Erythroblast (primary cell): ENCODE results near the gene CDK15.

Experiments
- GATA1 ChIP-seq: IDR thresholded peaks from 2 replicates; pipeline ENCODE4 v1.6.1; 2011; ENCODE audit warnings: low read depth, mild to moderate bottlenecking, control low read depth, low read length, moderate library complexity
- POLR2A ChIP-seq: IDR thresholded peaks from 2 replicates; pipeline ENCODE4 v1.6.1; 2011; ENCODE audit warnings: mild to moderate bottlenecking, low read length

DNA sequence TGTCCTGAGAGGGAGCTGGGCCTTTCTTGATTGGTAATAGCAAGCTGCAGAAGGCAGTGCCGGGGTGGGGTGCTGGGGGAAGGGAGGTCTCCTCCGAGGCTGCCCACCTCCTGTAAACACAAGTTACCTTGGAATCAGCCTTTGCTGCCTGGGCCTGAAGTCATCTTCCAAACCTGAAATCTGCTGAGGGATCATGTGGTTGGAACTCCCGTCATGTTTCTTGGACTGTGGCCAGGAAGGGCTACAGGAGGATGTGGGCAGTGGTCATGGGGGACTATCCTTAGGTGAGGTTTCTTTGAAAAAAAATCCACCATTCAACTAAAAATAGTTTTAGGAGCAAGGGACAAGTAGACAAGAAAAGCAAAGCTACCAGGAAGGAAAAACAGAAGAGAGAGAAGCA lies 74.2 kb downstream of the CDK15 start:
- TF ChIP-seq POLR2A, result no peak
- TF ChIP-seq GATA1, result no peak
